Epithelial cell of proximal tubule (primary cell): ENCODE measurements around the gene DUSP2. TPM values are rescaled to one million over a fixed set of nuclear protein-coding genes. Genes with fewer than 3 reads are reported as not detected.
"Not testable (repeated sequence)": the region's sequence is repeated elsewhere in the genome, so short reads cannot be mapped to it uniquely, and the experiment has no call there.

Experiments used
- DNase-seq: peaks from one replicate; pipeline ENCODE4 v3.0.0-alpha.2; 2011; ENCODE audit warnings: low read depth
- H3K4me3 ChIP-seq: 2 replicates; pipeline ENCODE4 v1.5.1; 2011; ENCODE audit warnings: low read depth, mild to moderate bottlenecking, low read length
- total RNA-seq: library from RNA; depleted of rRNA; stranded (reverse); fragments of >200 nt; gene quantifications from 2 replicates; pipeline ENCODE4 v1.2.3, GENCODE V29; 2015
- TF ChIP-seq, protein P1 (sequence below): conservative IDR thresholded peaks from 2 replicates; pipeline ENCODE4 v1.5.1; 2012; ENCODE audit warnings: low read depth, mild to moderate bottlenecking, low read length

DUSP2 gene
- total RNA-seq, 1 donor from 2014 or later = 5.4 TPM

- H3K4me3 ChIP-seq = no peak overlapping the region
- TF ChIP-seq, protein P1, sequence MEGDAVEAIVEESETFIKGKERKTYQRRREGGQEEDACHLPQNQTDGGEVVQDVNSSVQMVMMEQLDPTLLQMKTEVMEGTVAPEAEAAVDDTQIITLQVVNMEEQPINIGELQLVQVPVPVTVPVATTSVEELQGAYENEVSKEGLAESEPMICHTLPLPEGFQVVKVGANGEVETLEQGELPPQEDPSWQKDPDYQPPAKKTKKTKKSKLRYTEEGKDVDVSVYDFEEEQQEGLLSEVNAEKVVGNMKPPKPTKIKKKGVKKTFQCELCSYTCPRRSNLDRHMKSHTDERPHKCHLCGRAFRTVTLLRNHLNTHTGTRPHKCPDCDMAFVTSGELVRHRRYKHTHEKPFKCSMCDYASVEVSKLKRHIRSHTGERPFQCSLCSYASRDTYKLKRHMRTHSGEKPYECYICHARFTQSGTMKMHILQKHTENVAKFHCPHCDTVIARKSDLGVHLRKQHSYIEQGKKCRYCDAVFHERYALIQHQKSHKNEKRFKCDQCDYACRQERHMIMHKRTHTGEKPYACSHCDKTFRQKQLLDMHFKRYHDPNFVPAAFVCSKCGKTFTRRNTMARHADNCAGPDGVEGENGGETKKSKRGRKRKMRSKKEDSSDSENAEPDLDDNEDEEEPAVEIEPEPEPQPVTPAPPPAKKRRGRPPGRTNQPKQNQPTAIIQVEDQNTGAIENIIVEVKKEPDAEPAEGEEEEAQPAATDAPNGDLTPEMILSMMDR = no peak
- DNase-seq = no peak
These were observed 18.2 kb upstream of the DUSP2 start for GRCh38 chr2:96163415-96163767.

DNA sequence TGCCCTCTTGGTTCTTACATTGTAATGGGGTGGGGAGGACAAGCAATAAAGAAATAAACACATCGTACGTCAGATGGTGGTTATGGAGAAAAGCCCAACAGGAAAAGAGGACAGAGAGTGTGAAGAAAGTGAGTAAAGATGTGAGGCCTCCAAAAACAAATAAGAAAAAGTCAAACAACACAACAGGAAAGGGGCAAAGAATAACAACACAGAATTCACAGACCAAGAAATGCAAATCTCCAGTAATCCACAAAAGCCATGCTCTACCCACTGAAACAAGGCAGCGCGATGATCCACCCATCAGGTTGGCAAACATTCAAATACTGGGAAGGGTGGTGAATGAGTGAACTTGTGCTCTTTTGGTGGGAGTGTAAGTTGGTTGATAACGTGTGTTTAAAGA, 16.7 kb upstream of the DUSP2 start:
- TF ChIP-seq, protein P1 = no peak
- no peak for DNase-seq
- no peak overlapping the region for H3K4me3 ChIP-seq

GRCh38 chr2:96160366-96160765, 15.1 kb upstream of the DUSP2 start:
- H3K4me3 ChIP-seq, DNase-seq: not testable (repeated sequence)

DNA sequence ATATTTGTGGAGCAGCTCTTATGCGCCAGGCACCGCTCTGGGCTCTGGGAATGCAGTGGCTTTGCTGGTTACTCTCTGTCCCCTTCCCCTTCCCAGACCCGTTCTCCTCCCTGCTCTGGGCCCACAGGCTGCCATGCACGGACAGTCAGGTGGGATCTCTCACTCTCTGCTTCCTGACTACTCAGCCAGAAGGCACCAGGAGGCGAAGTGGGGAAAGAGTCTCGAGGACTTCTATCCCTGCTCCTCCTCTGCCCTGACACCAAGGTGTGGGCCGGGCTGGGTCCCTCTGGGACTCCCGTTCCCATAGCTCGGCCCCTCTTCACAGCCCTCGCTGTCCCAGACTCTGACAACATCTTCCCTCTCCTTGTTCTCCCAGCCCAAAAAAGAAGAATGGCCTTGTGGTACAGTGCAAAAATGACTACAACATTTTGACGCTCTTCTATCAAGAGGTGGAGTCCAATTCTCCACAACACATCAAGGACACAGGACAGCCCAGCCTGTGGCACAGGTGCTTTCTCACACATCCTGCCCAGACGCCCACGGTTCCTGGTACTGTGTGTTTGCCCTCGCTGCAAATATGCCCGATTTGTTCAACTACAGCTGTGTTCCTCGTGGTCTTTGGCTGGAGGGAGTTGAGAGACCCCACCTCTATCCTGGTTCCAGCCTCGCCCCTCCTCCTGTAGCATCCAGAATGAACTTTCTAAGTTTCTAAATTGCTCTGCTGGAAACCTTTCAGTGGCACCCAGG, 14.0 kb upstream of the DUSP2 start:
- H3K4me3 ChIP-seq = no peak overlapping the region
- TF ChIP-seq, protein P1 = no peak
- no peak for DNase-seq

DNA sequence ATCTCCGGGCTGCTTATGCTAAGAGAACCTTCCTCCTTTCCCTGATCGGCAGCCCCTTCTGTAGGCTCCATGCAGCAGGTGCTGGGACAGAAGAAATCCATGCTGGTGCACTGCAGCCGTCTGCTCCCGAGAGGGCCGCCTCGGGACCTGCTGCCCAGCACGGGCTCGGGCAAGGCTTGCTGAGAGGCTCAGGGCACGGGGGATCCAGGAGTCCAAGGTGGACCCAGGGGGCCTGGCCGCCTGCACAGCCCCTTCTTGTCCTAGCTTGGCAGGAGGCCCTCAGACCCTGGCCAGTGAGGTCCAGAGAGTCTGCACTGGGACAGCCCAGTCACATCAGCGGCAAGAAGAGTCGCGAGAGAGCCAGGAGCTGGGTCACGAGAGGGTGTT, 13.3 kb upstream of the DUSP2 start:
- H3K4me3 ChIP-seq = no peak overlapping the region
- TF ChIP-seq, protein P1 = no peak
- no peak for DNase-seq

DNA sequence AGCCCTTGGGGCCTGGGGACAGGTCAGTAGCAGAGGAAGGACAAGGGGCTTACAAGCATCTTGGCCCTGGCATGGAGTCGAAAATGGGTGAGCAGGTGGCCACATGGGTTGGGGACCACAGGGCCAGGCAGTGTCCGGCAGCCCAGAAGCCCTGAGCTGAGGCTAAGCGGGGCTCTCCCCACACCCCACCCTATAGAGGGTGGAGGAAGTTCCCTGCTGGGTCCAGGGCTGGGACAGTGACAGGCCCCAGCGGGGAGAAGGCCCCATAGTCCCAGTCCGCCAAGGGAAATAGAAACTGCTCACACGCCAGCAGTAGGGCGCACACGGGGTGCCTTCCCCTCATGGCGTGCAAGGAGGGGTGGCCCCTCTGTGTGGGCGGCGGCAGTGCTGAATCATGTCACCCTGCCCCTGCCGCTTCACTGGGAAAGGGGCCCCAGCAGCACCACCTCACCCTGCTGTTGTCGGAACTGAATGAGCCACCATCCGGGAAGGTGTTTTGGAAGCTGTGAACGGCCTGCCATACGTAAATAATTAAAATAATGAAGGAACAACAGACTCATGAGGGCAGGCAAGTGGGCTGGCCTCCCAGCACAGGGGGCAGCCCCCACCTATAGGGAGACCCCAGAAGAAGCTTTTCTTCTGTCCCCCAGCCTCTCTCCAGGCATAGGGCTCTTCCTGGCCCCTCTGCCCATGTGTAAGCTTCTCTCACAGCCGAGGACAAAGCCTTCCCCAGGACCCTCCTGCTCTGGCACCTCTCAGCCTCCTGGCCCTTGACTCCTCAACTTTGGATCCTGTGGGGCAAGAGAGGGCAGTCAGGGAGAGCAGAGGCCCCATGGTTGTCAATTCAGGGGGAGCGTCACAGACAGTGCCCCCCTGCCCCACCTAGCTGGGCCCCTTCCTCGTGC, 12.7 kb upstream of the DUSP2 start:
- TF ChIP-seq, protein P1 = no peak
- DNase-seq = no peak

DNA sequence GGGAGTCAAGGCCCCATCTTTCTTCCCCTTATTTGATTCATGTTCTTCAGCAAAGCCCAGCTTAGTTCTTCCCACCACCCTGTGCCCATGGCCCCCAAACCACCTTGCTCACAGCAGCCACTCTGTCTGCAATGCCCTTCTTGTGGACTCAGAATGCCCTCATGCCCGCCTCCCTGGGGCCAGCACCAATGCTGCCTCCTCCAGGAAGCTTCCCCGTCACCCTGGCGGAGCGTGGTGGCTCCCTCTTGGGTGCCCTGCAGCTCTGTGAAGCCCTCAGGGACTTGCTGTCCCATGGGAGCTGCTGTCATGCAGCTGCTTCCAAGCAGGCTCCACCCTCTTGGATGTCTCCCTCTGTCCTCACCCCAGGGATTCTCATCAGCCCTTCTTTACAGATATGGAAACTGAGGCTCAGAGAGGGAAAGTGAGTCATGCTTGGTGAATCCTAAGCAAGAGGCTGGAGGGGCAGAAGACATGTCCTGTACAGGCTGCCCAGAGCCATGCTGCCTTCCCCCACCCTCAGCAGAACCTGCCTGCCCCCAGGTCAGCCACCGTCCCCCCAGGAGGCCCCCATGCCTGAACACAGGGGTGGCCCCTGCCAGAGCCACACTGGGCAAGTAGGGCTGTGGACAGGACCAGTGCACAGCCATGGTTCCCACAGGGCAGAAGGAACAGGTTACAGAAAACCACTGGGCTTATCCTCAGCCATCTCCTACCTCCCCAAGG, 11.8 kb upstream of the DUSP2 start:
- TF ChIP-seq, protein P1 = no peak
- no peak overlapping the region for H3K4me3 ChIP-seq
- no peak for DNase-seq

More for the DNA sequence above, 12.7 kb upstream of the DUSP2 start:
- H3K4me3 ChIP-seq = no peak overlapping the region
